SU-DHL-6 (cell line): ENCODE results near the gene TNFSF11.

ENCODE experiments used
- H2AFZ ChIP-seq: fragments of 200-600 bp; sonication (generic); 2 replicates; pipeline ENCODE4 v1.6.1; 2014; ENCODE audit warnings: low read depth, mild to moderate bottlenecking, moderate library complexity, mixed read lengths, antibody characterized with exemption, low read length; ENCODE audit not compliant: severe bottlenecking
- H3F3A ChIP-seq: fragments of 200-600 bp; shearing (Covaris generic); 2 replicates; pipeline ENCODE4 v1.6.0; 2016; ENCODE audit warnings: antibody characterized with exemption, mild to moderate bottlenecking; ENCODE audit not compliant: insufficient read depth
- H3K27ac ChIP-seq: fragments of 200-600 bp; sonication (generic); 2 replicates; pipeline ENCODE4 v1.5.1; 2016; ENCODE audit warnings: low read depth, mild to moderate bottlenecking, low read length, moderate library complexity, mixed read lengths
- H3K27me3 ChIP-seq: fragments of 200-600 bp; sonication (generic), shearing (Covaris generic); 2 replicates; pipeline ENCODE4 v1.6.0; 2014; ENCODE audit warnings: mild to moderate bottlenecking, low read length
- H3K36me3 ChIP-seq: fragments of 200-600 bp; sonication (generic); 2 replicates; pipeline ENCODE4 v1.6.1; 2014; ENCODE audit warnings: mild to moderate bottlenecking, low read length, mixed read lengths
- H3K4me2 ChIP-seq: fragments of 300-600, 200-600 bp; shearing (Covaris generic), sonication (generic); 2 replicates; pipeline ENCODE4 v1.6.0; 2014; ENCODE audit warnings: low read length, low read depth, mild to moderate bottlenecking; ENCODE audit not compliant: poor library complexity, severe bottlenecking
- H3K4me3 ChIP-seq: fragments of 200-600 bp; sonication (generic); 2 replicates; pipeline ENCODE4 v1.5.1; 2014; ENCODE audit warnings: antibody characterized with exemption, low read length, mild to moderate bottlenecking, mixed read lengths; ENCODE audit not compliant: insufficient read depth, poor library complexity, severe bottlenecking
- H3K79me2 ChIP-seq: fragments of 200-600 bp; sonication (generic); 2 replicates; pipeline ENCODE4 v1.6.1; 2014; ENCODE audit warnings: mild to moderate bottlenecking, low read length, moderate library complexity; ENCODE audit not compliant: insufficient read depth
- H3K9ac ChIP-seq: fragments of 200-600 bp; sonication (generic); 2 replicates; pipeline ENCODE4 v1.7.0; 2014; ENCODE audit warnings: mild to moderate bottlenecking, low read length
- H3K9me2 ChIP-seq: fragments of 200-600 bp; sonication (generic); replicated peaks from 2 replicates; pipeline ENCODE4 v1.6.1; 2014; ENCODE audit warnings: low read length; ENCODE audit not compliant: insufficient read depth
- H3K9me3 ChIP-seq: fragments of 200-600 bp; sonication (generic); 2 replicates; pipeline ENCODE4 v1.6.1; 2014; ENCODE audit warnings: low read length, mixed read lengths; ENCODE audit not compliant: insufficient read depth
- H4K20me1 ChIP-seq: fragments of 200-600 bp; sonication (generic); 2 replicates; pipeline ENCODE4 v1.6.1; 2014; ENCODE audit warnings: low read depth, mild to moderate bottlenecking, antibody characterized with exemption, low read length, moderate library complexity, mixed read lengths
- CTCF ChIP-seq: fragments of 200-600 bp; sonication (generic); IDR thresholded peaks from one replicate; pipeline ENCODE4 v1.5.1; 2017; ENCODE audit warnings: antibody characterized with exemption, mild to moderate bottlenecking, low read length, moderate library complexity; ENCODE audit not compliant: insufficient read depth, poor library complexity, severe bottlenecking
- EZH2phosphoT487 ChIP-seq: fragments of 200-600 bp; sonication (generic), shearing (Covaris generic); conservative IDR thresholded peaks from 2 replicates; pipeline ENCODE4 v1.6.1; 2018; ENCODE audit warnings: mild to moderate bottlenecking, antibody characterized with exemption, low read length, moderate library complexity, mixed read lengths

The TNFSF11 gene

DNA sequence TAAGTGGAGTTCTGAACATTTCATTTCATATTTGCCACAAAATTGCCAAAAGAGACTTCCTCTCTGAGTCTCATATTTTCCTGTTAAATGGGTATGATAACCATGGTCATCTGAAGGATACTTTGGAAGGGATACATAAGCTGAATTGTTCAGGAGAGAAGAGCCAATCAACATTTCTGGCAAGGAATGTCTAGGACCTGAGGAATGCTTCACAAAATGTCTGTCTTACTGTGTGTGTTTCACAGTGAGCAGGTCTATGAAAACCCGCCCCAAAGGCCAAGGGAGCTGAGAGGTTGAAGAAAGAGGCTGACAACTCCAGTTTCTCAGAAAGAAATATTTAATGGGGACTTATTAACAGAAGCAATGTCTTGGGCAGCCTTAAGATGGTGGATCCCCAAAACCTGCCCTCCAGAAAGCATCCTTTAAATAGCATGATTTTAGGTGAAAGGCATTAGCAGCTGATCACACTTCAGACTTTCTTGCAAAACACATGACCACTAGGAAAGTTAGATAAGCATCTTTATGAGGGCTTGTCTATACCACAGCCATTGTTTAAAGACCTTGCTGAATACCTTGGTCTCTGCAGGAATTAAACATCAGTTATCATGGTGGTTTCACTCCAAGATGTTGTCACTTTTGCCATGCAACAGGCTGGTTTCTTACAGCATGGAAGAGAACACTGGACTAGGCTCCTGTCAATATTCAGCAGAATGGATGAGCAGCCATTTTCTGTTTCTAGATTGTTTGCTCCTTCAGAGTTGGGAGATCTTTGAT, 78.9 kb downstream of the TNFSF11 start:
- Histone ChIP-seq H3K4me3 (no peak overlapping the region), H2AFZ (no peak overlapping the region), H3K27ac (no peak overlapping the region), H3K9me2 (no peaks in the 10 kb centered on the region), H3K9me3 (no peaks in the 10 kb centered on the region), H4K20me1 (no peaks in the 10 kb centered on the region), H3K9ac (no peak overlapping the region), H3K79me2 (no peaks in the 10 kb centered on the region), H3F3A (no peaks in the 10 kb centered on the region), H3K27me3 (no peaks in the 10 kb centered on the region), H3K36me3 (no peaks in the 10 kb centered on the region), H3K4me2 (no peak overlapping the region)
- TF ChIP-seq EZH2phosphoT487 = no peak
- TF ChIP-seq CTCF = no peak

DNA sequence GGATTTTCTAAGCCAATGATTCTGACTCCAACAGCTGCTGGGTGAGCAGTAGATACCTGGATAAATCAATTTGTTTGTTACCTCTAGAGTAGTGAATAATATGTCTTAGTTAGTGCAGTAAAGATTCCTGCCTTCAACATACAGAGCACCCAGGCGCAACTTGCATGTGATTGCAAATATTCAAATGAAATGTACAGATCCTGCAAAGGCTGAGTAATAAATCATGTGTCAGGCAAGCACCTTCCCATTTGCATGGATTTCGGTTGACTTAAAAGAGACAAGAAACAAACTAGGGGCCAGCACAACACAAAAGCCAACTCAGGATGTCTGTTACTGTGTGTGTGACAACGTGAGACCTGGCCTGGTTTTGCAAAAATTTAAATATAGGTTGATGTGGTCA, 79.7 kb downstream of the TNFSF11 start:
- Histone ChIP-seq H3K27ac (no peak overlapping the region), H3F3A (no peaks in the 10 kb centered on the region), H3K36me3 (no peaks in the 10 kb centered on the region), H4K20me1 (no peaks in the 10 kb centered on the region), H3K4me2 (no peak overlapping the region), H3K9me3 (no peaks in the 10 kb centered on the region), H3K9ac (no peak overlapping the region), H3K79me2 (no peaks in the 10 kb centered on the region), H3K4me3 (no peak overlapping the region), H3K9me2 (no peaks in the 10 kb centered on the region), H3K27me3 (no peaks in the 10 kb centered on the region), H2AFZ (no peak overlapping the region)
- TF ChIP-seq EZH2phosphoT487 (no peak), CTCF (no peak)

- Histone ChIP-seq H3K27ac (no peak overlapping the region), H3F3A (no peaks in the 10 kb centered on the region), H3K9me2 (no peaks in the 10 kb centered on the region), H3K9me3 (no peaks in the 10 kb centered on the region), H3K9ac (no peak overlapping the region), H3K4me2 (no peak overlapping the region), H3K27me3 (no peaks in the 10 kb centered on the region), H4K20me1 (no peaks in the 10 kb centered on the region), H3K79me2 (no peaks in the 10 kb centered on the region), H3K36me3 (no peaks in the 10 kb centered on the region), H3K4me3 (no peak overlapping the region), H2AFZ (no peak overlapping the region)
- TF ChIP-seq EZH2phosphoT487 (no peak), CTCF (no peak)
These were observed 80.3 kb downstream of the TNFSF11 start for GRCh38 chr13:42654212-42654611.
